PC-3 (cell line): ENCODE measurements around the gene SLAIN1. TPM values are rescaled to one million over a fixed set of nuclear protein-coding genes. Genes with fewer than 3 reads are reported as not detected.

Experiments
- ATAC-seq: fragments of 200-7000 bp; cut with Tn5 transposase; 2 replicates; pipeline ENCODE4 v1.9.1; 2020; ENCODE audit warnings: mild to moderate bottlenecking, moderate library complexity
- BruUV-seq: library from RNA; stranded (reverse); fragments of 400-500 nt; replicated peaks from 2 replicates; lab custom pipeline; 2021; lab: Mats Ljungman, UMichigan
- CTCF ChIA-PET: fragments of 300-600 bp; sonication (Branson Sonifier 250); formaldehyde crosslinking; loops from one replicate; lab custom pipeline; 2022; ENCODE audit warnings: antibody characterized with exemption; lab: Charles Lee
- POLR2A ChIA-PET: fragments of 300-600 bp; sonication (Branson Sonifier 250); formaldehyde crosslinking; loops from one replicate; lab custom pipeline; 2022; ENCODE audit warnings: antibody characterized with exemption; ENCODE audit not compliant: unreplicated experiment; lab: Charles Lee
- DNase-seq: peaks from one replicate; pipeline ENCODE4 v3.0.0-alpha.2; 2015
- H2AFZ ChIP-seq: fragments of 300-600 bp; sonication (generic); 2 replicates; pipeline ENCODE4 v1.6.0; 2016; ENCODE audit warnings: antibody characterized with exemption, low read length
- H3F3A ChIP-seq: fragments of 300-600 bp; sonication (generic); one replicate; pipeline ENCODE4 v1.6.0; 2017; ENCODE audit warnings: antibody characterized with exemption, low read length, control low read depth, mild to moderate bottlenecking; ENCODE audit not compliant: unreplicated experiment
- H3K27ac ChIP-seq: fragments of 300-600 bp; sonication (generic); 2 replicates; pipeline ENCODE4 v1.5.1; 2016; ENCODE audit warnings: mild to moderate bottlenecking, low read length
- H3K27me3 ChIP-seq: fragments of 300-600 bp; sonication (generic); 2 replicates; pipeline ENCODE4 v1.6.1; 2016; ENCODE audit warnings: low read length, mixed read lengths
- H3K36me3 ChIP-seq: fragments of 300-600 bp; sonication (generic); 2 replicates; pipeline ENCODE4 v1.6.1; 2016; ENCODE audit warnings: low read depth, mixed run types, low read length, mixed read lengths
- H3K4me1 ChIP-seq: fragments of 300-600 bp; sonication (generic); 2 replicates; pipeline ENCODE4 v1.5.1; 2016; ENCODE audit warnings: low read length; ENCODE audit not compliant: insufficient read depth
- H3K4me2 ChIP-seq: fragments of 300-600 bp; sonication (generic); 2 replicates; pipeline ENCODE4 v1.6.0; 2016; ENCODE audit warnings: low read length
- H3K4me3 ChIP-seq: fragments of 300-600 bp; sonication (generic); 2 replicates; pipeline ENCODE4 v1.5.1; 2016; ENCODE audit warnings: mild to moderate bottlenecking, low read length, mixed read lengths
- H3K79me2 ChIP-seq: fragments of 300-600 bp; sonication (generic); 2 replicates; pipeline ENCODE4 v1.6.1; 2017; ENCODE audit warnings: low read length, mixed read lengths
- H3K9ac ChIP-seq: fragments of 300-600 bp; sonication (generic); 2 replicates; pipeline ENCODE4 v1.6.0; 2016; ENCODE audit warnings: mild to moderate bottlenecking, low read length
- H3K9me2 ChIP-seq: fragments of 300-600 bp; sonication (generic); replicated peaks from 2 replicates; pipeline ENCODE4 v1.6.1; 2016; ENCODE audit warnings: mixed run types, low read length, mixed read lengths
- H3K9me3 ChIP-seq: fragments of 300-600 bp; sonication (generic); 2 replicates; pipeline ENCODE4 v1.6.1; 2016; ENCODE audit warnings: low read length, mixed read lengths
- H4K20me1 ChIP-seq: fragments of 300-600 bp; sonication (generic); 2 replicates; pipeline ENCODE4 v1.6.1; 2016; ENCODE audit warnings: low read length, mixed read lengths
- EZH2 ChIP-seq: fragments of 300-600 bp; sonication (generic); IDR thresholded peaks from one replicate; pipeline ENCODE4 v1.6.1; 2017; ENCODE audit warnings: antibody characterized with exemption, mild to moderate bottlenecking, low read length; ENCODE audit not compliant: unreplicated experiment
- EZH2phosphoT487 ChIP-seq: fragments of 300-600 bp; sonication (generic); IDR thresholded peaks from 2 replicates; pipeline ENCODE4 v1.6.1; 2018; ENCODE audit warnings: mild to moderate bottlenecking, antibody characterized with exemption, low read length, borderline replicate concordance
- intact Hi-C: fragments of 100-400 bp; cut with micrococcal nuclease; formaldehyde crosslinking; loops from 2 replicates; pipeline ENCODE4 v1.9.0; 2023
- microRNA-seq: library from miRNA; unstranded; fragments of <30 nt; microRNA quantifications from one replicate; pipeline ENCODE4 v1.1.0, GENCODE V29; 2020; ENCODE audit not compliant: unreplicated experiment
- total RNA-seq: library from RNA; depleted of rRNA; stranded (reverse); fragments of >200 nt; gene quantifications from 2 replicates; pipeline ENCODE4 v1.2.3, GENCODE V29; 2014; rRNA removed
- TF ChIP-seq, protein P1 (sequence below): fragments of 300-600 bp; sonication (generic); conservative IDR thresholded peaks from 2 replicates; pipeline ENCODE4 v1.5.1; 2017; ENCODE audit warnings: antibody characterized with exemption, low read depth, mild to moderate bottlenecking, low read length

SLAIN1 gene
- total RNA-seq, 1 experiment from 2014 or later: 12.7 TPM

DNA sequence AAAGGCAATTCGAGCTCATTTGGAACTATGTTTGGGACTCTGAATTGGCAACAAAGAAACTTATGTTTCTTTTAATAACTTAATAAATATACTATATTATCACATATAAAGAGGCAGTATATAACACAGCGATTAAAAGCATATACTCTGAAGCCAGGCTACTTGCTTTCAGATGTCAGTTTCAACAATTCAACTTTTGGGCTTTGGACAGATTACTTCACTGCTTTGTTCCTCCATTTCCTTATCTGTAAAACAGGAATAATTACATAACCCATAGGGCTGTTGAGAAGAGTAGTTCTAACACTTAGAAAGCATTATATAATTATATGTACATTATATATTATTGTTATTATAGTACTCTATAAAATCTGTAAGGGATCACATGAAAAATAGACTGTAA is 113.9 kb downstream of the SLAIN1 start:
- CTCF ChIA-PET: interaction anchor here (0.9 kb wide), 1 partner anchor 310 kb away, joined by 4 read pairs; no protein-coding TSS in a partner anchor
- TF ChIP-seq, protein P1, sequence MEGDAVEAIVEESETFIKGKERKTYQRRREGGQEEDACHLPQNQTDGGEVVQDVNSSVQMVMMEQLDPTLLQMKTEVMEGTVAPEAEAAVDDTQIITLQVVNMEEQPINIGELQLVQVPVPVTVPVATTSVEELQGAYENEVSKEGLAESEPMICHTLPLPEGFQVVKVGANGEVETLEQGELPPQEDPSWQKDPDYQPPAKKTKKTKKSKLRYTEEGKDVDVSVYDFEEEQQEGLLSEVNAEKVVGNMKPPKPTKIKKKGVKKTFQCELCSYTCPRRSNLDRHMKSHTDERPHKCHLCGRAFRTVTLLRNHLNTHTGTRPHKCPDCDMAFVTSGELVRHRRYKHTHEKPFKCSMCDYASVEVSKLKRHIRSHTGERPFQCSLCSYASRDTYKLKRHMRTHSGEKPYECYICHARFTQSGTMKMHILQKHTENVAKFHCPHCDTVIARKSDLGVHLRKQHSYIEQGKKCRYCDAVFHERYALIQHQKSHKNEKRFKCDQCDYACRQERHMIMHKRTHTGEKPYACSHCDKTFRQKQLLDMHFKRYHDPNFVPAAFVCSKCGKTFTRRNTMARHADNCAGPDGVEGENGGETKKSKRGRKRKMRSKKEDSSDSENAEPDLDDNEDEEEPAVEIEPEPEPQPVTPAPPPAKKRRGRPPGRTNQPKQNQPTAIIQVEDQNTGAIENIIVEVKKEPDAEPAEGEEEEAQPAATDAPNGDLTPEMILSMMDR: no peak
- TF ChIP-seq EZH2 (no peak), EZH2phosphoT487 (no peak)
- H2AFZ ChIP-seq: no peak overlapping the region
- DNase-seq (no peak), ATAC-seq (no peak)
- no peaks in the 10 kb centered on the region for H3K36me3 ChIP-seq
- H3K9me2 ChIP-seq: no peaks in the 10 kb centered on the region
- no peak overlapping the region for H3K27ac ChIP-seq
- H3K4me3 ChIP-seq: no peak overlapping the region
- no peaks in the 10 kb centered on the region for H4K20me1 ChIP-seq
- H3K4me1 ChIP-seq: peaks cover 5% of the 10 kb centered on the region; the same call in 1 of the 2 replicates
- H3K79me2 ChIP-seq: no peaks in the 10 kb centered on the region
- intact Hi-C loops: no loop called here
- H3K4me2 ChIP-seq: no peak overlapping the region
- BruUV-seq: no TSS peak
- no peaks in the 10 kb centered on the region for H3K9me3 ChIP-seq
- H3F3A ChIP-seq: no peaks in the 10 kb centered on the region
- H3K27me3 ChIP-seq: no peaks in the 10 kb centered on the region
- no peak overlapping the region for H3K9ac ChIP-seq
- POLR2A ChIA-PET: no interaction called here

DNA sequence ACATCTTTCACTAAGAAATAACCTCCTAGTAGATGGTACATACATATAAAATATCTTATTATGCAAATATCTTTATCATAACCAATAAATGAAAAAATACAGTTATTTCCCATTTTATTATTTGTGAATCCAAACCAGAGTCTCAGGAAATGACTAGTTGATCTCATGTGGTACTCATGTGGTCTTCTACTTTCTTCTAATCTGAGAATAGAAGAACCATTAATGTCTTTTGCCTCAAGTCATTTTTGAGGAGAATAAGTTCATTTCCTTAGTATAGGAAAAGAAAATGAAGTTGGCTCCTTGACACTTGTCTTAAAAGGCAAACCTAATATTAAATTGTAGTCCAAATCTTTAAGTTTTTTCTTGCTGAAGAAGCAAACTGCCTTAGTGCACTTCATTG is 114.5 kb downstream of the SLAIN1 start:
- no peak overlapping the region for H3K27ac ChIP-seq
- H3K9me3 ChIP-seq: no peaks in the 10 kb centered on the region
- H3K79me2 ChIP-seq: no peaks in the 10 kb centered on the region
- H3K36me3 ChIP-seq: no peaks in the 10 kb centered on the region
- POLR2A ChIA-PET: no interaction called here
- no peaks in the 10 kb centered on the region for H3K9me2 ChIP-seq
- BruUV-seq: no TSS peak
- no peak overlapping the region for H2AFZ ChIP-seq
- no peak overlapping the region for H3K4me2 ChIP-seq
- no peak for TF ChIP-seq EZH2
- no peak for TF ChIP-seq EZH2phosphoT487
- TF ChIP-seq, protein P1: no peak
- no peaks in the 10 kb centered on the region for H3K27me3 ChIP-seq
- H3K9ac ChIP-seq: no peak overlapping the region
- H3K4me1 ChIP-seq: peaks cover 5% of the 10 kb centered on the region; the same call in 1 of the 2 replicates
- no peaks in the 10 kb centered on the region for H4K20me1 ChIP-seq
- intact Hi-C loops: no loop called here
- no peaks in the 10 kb centered on the region for H3F3A ChIP-seq
- CTCF ChIA-PET: no interaction called here
- ATAC-seq (no peak), DNase-seq (no peak)
- no peak overlapping the region for H3K4me3 ChIP-seq

Small RNA genes lying within 50 kb of the gene (microRNA-seq; reads per million reads assigned to microRNA genes)
- not detected for gene MIR3665

Other genes with a start within 250 kb of the SLAIN1 start
- gene SCEL, start 162.0 kb upstream of the SLAIN1 start, total RNA-seq: 3.0 and 3.5 TPM in 2 replicates
- gene EDNRB, start 221.1 kb downstream of the SLAIN1 start, total RNA-seq: not detected in 2 replicates